Measurements from ENCODE around the gene CCDC40. TPM values are rescaled to one million over a fixed set of nuclear protein-coding genes. Genes with fewer than 3 reads are reported as not detected.

CCDC40 gene
- total RNA-seq, 2 donors from 2014 or later: 21.7 to 38.9 TPM

GRCh38 chr17:80033840-80034239, 2.6 kb upstream of the CCDC40 start:
- Histone ChIP-seq H3K9me3 (ENCODE audit: control insufficient read depth, low read length) (no peaks in the 10 kb centered on the region), H3K27ac (ENCODE audit: low read depth, low read length) (no peak overlapping the region), H3K36me3 (ENCODE audit: control insufficient read depth, insufficient read depth, low read length) (no peaks in the 10 kb centered on the region), H3K27me3 (ENCODE audit: control insufficient read depth, insufficient read depth, low read length, poor library complexity, severe bottlenecking) (no peaks in the 10 kb centered on the region), H3K4me3 (ENCODE audit: low read length) (no peak overlapping the region), H3K9ac (ENCODE audit: extremely low read depth, low read length, poor library complexity, severe bottlenecking) (no peak overlapping the region), H3K4me1 (ENCODE audit: control insufficient read depth, insufficient read depth, low read length) (peaks cover 3% of the 10 kb centered on the region)
- no peak for TF ChIP-seq CTCF (conservative IDR thresholded peaks at IDR 0.05)
- peaks cover 6% of the 10 kb centered on the region for H3K36me3 Mint-ChIP-seq (ENCODE audit: low read depth)
- no peaks in the 10 kb centered on the region for H3K27me3 Mint-ChIP-seq (ENCODE audit: insufficient read depth)
- H3K27ac Mint-ChIP-seq: no peak overlapping the region
- H3K4me3 Mint-ChIP-seq: peak overlapping the region; percentile 92
- peaks cover 41% of the 10 kb centered on the region for H3K4me1 Mint-ChIP-seq
- WGBS, 2 experiments (ENCODE audit: insufficient coverage in 1 of 2, insufficient read length in 1 of 2): 96 to 100% methylated on average over 2 to 4 of the region's 4 CpGs
- DNase-seq: no peak
- H3K9me3 Mint-ChIP-seq: no peaks in the 10 kb centered on the region

- Histone ChIP-seq H3K9me3 (ENCODE audit: control insufficient read depth, low read length) (no peaks in the 10 kb centered on the region), H3K27ac (ENCODE audit: low read depth, low read length) (peak overlapping the region; percentile 68), H3K4me3 (ENCODE audit: low read length) (peak overlapping the region; percentile 95), H3K4me1 (ENCODE audit: control insufficient read depth, insufficient read depth, low read length) (peaks cover 3% of the 10 kb centered on the region), H3K36me3 (ENCODE audit: control insufficient read depth, insufficient read depth, low read length) (peaks cover 5% of the 10 kb centered on the region), H3K27me3 (ENCODE audit: control insufficient read depth, insufficient read depth, low read length, poor library complexity, severe bottlenecking) (no peaks in the 10 kb centered on the region), H3K9ac (ENCODE audit: extremely low read depth, low read length, poor library complexity, severe bottlenecking) (peak overlapping the region; percentile 77)
- 2 to 4% methylated on average over 20 to 55 of the region's 55 CpGs for WGBS, 2 experiments (ENCODE audit: insufficient coverage in 1 of 2, insufficient read length in 1 of 2)
- Mint-ChIP-seq H3K27ac (peak overlapping the region; percentile 95), H3K9me3 (no peaks in the 10 kb centered on the region), H3K4me3 (peak overlapping the region; percentile 92), H3K4me1 (peaks cover 31% of the 10 kb centered on the region), H3K27me3 (ENCODE audit: insufficient read depth) (no peaks in the 10 kb centered on the region), H3K36me3 (ENCODE audit: low read depth) (peaks cover 10% of the 10 kb centered on the region)
- DNase-seq: peak; percentile 76
- no peak for TF ChIP-seq CTCF (conservative IDR thresholded peaks at IDR 0.05)
Observed at GRCh38 chr17:80034791-80035686, 1.4 kb upstream of the CCDC40 start.

GRCh38 chr17:80035687-80035936, 830 bp upstream of the CCDC40 start, which contains the start of gene TBC1D16:
Gene TBC1D16 (minus strand): TSS chr17:80035872. CDS start chr17:80013547, 22,325 bp downstream.
- no peak for TF ChIP-seq CTCF (conservative IDR thresholded peaks at IDR 0.05)
- H3K4me1 Mint-ChIP-seq: peaks cover 31% of the 10 kb centered on the region
- H3K27ac ChIP-seq (ENCODE audit: low read depth, low read length): peak within 1 kb of the TSS; percentile 99
- peaks cover 12% of the 10 kb centered on the region for H3K36me3 Mint-ChIP-seq (ENCODE audit: low read depth)
- peak within 1 kb of the TSS; percentile 95 for H3K4me3 ChIP-seq (ENCODE audit: low read length)
- H3K9ac ChIP-seq (ENCODE audit: extremely low read depth, low read length, poor library complexity, severe bottlenecking): peak within 1 kb of the TSS; percentile 93
- peak within 1 kb of the TSS; percentile 95 for H3K27ac Mint-ChIP-seq
- H3K4me1 ChIP-seq (ENCODE audit: control insufficient read depth, insufficient read depth, low read length): peaks cover 3% of the 10 kb centered on the region
- H3K4me3 Mint-ChIP-seq: peak within 1 kb of the TSS; percentile 92
- no peak for DNase-seq
- H3K9me3 Mint-ChIP-seq: no peaks in the 10 kb centered on the region
- H3K9me3 ChIP-seq (ENCODE audit: control insufficient read depth, low read length): no peaks in the 10 kb centered on the region
- H3K27me3 Mint-ChIP-seq (ENCODE audit: insufficient read depth): no peaks in the 10 kb centered on the region
- H3K36me3 ChIP-seq (ENCODE audit: control insufficient read depth, insufficient read depth, low read length): peaks cover 10% of the 10 kb centered on the region
- WGBS, 2 experiments (ENCODE audit: insufficient coverage in 1 of 2, insufficient read length in 1 of 2): 0% methylated on average over 46 of the region's 46 CpGs; no CpG with 5 or more reads in 1 of the 2 experiments
- H3K27me3 ChIP-seq (ENCODE audit: control insufficient read depth, insufficient read depth, low read length, poor library complexity, severe bottlenecking): no peaks in the 10 kb centered on the region

All from endodermal cell (in vitro differentiated cells).